Body of pancreas (tissue), 4 donors: ENCODE results near the gene CAMTA1. TPM values are rescaled to one million over a fixed set of nuclear protein-coding genes. Genes with fewer than 3 reads are reported as not detected.

Source experiments
- ATAC-seq: fragments of 150-250 bp; one replicate; pipeline ENCODE4 v1.9.1; 2016
- DNase-seq, 4 donors: peaks; one replicate each; pipeline ENCODE4 v3.0.0-alpha.2; 2019
- H3K27ac ChIP-seq, 4 donors: fragments of 200-600 bp; sonication (generic); 1 replicate in 3 of 4; 2 replicates in 1 of 4; pipeline versions ENCODE4 v1.5.1 to v1.6.1; 2016 to 2019; ENCODE audit warnings: mild to moderate bottlenecking in 1 of 4, mixed read lengths in 1 of 4, moderate library complexity in 1 of 4
- H3K27me3 ChIP-seq, 2 donors: fragments of 200-600 bp; sonication (generic); one replicate each; pipeline ENCODE4 v1.6.0; 2016; ENCODE audit warnings: mild to moderate bottlenecking in 1 of 2
- H3K36me3 ChIP-seq, 2 donors: fragments of 200-600 bp; sonication (generic); replicated peaks in 1 of 2; 2 replicates each; pipeline ENCODE4 v1.5.1; 2016; ENCODE audit warnings: low read depth in 2 of 2; ENCODE audit not compliant: insufficient read depth in 1 of 2
- H3K4me1 ChIP-seq: fragments of 200-600 bp; sonication (generic); one replicate; pipeline ENCODE4 v1.6.0; 2016
- H3K4me3 ChIP-seq, 2 donors: fragments of 200-600 bp; sonication (generic); 1 replicate in 1 of 2; 2 replicates in 1 of 2; pipeline ENCODE4 v1.5.1; 2016 to 2019
- H3K9me3 ChIP-seq, 3 donors: fragments of 200-600 bp; sonication (generic); 1 replicate in 2 of 3; 2 replicates in 1 of 3; pipeline ENCODE4 v1.5.1; 2016
- POLR2A ChIP-seq, 3 donors: fragments of 450-650 bp; IDR thresholded peaks; one replicate each; pipeline ENCODE4 v1.6.1; 2016; ENCODE audit warnings: antibody characterized with exemption in 3 of 3, mild to moderate bottlenecking in 2 of 3
- WGBS, 2 donors: methylation state at CpG; one replicate each; pipeline ENCODE4 v1.1.5; 2017; 5-methylcytosine and 5-hydroxymethylcytosine counted together
- intact Hi-C: fragments of 100-400 bp; cut with DNase I; formaldehyde crosslinking; loops from one replicate; pipeline ENCODE4 v1.15.1; 2023
- total RNA-seq, 2 donors: library from RNA; depleted of rRNA; stranded (reverse); fragments of >200 nt; gene quantifications; one replicate each; pipeline ENCODE4 v1.1.0, GENCODE V29; 2016
- TF ChIP-seq, protein P1 (sequence below), 7 experiments: fragments of 450-650 bp in 4 of 7; fragments of 200-600 bp in 3 of 7; sonication (generic) in 3 of 7; IDR thresholded peaks; one replicate each; pipeline ENCODE4 v1.5.1; 2016 to 2019; ENCODE audit warnings: antibody characterized with exemption in 7 of 7

Gene CAMTA1
- total RNA-seq, 2 donors from 2014 or later = 36.3 to 59.7 TPM

DNA sequence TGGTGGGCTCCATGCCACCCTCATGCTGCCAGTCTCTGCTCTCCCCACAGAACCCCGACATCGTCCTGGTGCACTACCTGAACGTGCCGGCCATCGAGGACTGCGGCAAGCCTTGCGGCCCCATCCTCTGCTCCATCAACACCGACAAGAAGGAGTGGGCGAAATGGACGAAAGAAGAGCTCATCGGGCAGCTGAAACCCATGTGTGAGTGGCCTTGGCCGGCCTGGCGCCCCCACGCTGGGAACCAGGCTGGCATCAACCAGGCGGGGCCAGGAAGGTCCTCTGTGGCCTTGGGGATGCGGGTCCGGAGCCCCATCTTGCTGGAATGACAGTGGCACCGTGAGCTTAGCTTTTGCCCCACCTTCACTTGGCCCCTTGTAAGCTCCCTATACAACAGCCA is 855.1 kb downstream of the CAMTA1 start:
- no peaks in the 10 kb centered on the region for H3K9me3 ChIP-seq
- intact Hi-C loops = no loop called here

DNA sequence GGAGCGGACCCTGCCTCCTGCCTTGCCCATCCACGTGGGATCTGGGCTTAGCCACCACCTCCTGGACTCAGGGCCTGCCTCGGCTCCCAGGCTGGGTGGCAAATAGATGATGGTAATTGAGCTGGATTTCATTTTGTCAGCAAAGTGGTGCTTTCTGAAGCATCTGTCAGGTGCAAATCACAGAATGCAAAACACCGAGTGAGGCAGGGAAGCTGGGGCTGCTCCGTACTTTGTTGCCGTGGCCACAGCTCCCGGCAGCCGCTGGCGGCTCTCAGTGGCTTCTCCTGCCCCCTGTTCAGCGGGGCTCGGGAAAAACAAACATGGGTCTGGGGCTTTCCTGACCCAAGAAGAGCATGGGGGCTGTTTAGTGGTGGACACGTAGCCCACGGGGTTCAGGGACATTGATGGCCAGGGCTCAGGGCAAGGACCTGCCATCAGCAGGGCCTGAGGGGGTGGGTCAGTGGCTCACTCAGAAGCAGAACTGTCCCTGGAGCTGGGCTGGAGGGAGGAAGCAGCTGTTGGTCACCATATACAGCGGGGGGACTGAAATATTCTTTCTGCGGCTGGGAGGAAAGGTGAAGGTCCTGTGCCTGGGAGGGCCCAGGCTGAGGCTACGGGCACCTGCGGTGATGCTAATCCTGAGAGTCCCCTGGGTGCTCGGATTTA is 855.8 kb downstream of the CAMTA1 start:
- no peak for ATAC-seq

More for the DNA sequence above, 855.1 kb downstream of the CAMTA1 start:
- WGBS, 2 donors = 66 to 78% methylated on average over 18 of the region's 18 CpGs
- Histone ChIP-seq H3K27me3 (no peaks in the 10 kb centered on the region), H3K36me3 (no peaks in the 10 kb centered on the region), H3K4me3 (no peak overlapping the region), H3K27ac (no peak overlapping the region), H3K4me1 (peaks cover under 1% of the 10 kb centered on the region)
- TF ChIP-seq, protein P1, sequence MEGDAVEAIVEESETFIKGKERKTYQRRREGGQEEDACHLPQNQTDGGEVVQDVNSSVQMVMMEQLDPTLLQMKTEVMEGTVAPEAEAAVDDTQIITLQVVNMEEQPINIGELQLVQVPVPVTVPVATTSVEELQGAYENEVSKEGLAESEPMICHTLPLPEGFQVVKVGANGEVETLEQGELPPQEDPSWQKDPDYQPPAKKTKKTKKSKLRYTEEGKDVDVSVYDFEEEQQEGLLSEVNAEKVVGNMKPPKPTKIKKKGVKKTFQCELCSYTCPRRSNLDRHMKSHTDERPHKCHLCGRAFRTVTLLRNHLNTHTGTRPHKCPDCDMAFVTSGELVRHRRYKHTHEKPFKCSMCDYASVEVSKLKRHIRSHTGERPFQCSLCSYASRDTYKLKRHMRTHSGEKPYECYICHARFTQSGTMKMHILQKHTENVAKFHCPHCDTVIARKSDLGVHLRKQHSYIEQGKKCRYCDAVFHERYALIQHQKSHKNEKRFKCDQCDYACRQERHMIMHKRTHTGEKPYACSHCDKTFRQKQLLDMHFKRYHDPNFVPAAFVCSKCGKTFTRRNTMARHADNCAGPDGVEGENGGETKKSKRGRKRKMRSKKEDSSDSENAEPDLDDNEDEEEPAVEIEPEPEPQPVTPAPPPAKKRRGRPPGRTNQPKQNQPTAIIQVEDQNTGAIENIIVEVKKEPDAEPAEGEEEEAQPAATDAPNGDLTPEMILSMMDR (IDR thresholded peaks at IDR 0.05) = no peak
- no peak for TF ChIP-seq POLR2A (IDR thresholded peaks at IDR 0.05)
- ATAC-seq (no peak), DNase-seq (no peak)

DNA sequence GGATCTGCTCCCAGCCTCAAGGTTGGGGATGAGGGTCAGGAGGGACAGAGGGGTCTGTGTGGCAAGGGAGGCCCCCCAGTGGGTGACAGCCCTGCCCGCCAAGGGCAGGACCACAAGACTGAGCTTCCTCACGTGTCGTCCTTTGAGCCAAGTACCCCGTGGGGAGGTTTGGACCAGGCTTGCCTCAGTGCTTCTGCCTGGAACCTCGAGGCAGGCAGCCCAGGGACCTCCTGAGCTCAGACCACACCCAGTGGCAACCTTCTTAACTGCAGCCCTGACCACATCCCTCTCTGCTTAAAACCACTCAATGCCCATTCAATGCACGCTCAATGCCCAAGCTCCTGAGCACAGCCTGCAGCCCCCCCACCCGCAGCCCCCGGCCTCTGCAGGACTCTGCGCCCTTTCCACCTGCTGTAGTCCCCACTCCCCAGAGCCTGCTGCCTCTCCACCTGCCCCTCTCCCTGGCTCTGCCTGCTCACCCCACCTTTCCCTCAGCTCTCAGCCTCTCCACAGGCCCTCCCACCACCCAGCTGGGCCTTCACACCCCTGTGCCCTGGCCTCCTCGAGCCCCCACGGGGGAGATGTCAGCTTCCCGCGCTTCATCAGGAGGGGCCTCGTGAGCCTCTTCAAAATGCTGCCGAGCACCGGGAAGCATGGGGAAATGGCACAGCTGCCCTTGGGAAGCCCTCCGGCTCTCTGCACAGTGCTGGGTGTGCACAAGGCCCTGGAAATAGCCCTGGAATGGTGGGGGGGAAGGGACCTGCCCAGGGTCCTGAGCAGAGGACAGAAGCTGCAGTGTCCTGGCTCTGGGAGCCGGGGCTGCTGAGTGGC is 856.5 kb downstream of the CAMTA1 start:
- Histone ChIP-seq H3K4me3 (no peak overlapping the region), H3K9me3 (no peaks in the 10 kb centered on the region), H3K27me3 (no peaks in the 10 kb centered on the region), H3K36me3 (no peaks in the 10 kb centered on the region), H3K27ac (no peak overlapping the region), H3K4me1 (peaks cover 5% of the 10 kb centered on the region)
- intact Hi-C loops = no loop called here
- WGBS, 2 donors = 51 to 53% methylated on average over 11 to 17 of the region's 18 CpGs
- TF ChIP-seq, protein P1 (IDR thresholded peaks at IDR 0.05) = no peak
- DNase-seq (no peak), ATAC-seq (no peak)

More for the DNA sequence above, 855.8 kb downstream of the CAMTA1 start:
- H3K4me1 ChIP-seq = peaks cover 5% of the 10 kb centered on the region
- no peaks in the 10 kb centered on the region for H3K9me3 ChIP-seq
- no peaks in the 10 kb centered on the region for H3K27me3 ChIP-seq
- no peaks in the 10 kb centered on the region for H3K36me3 ChIP-seq
- DNase-seq = no peak
- no peak overlapping the region for H3K27ac ChIP-seq
- intact Hi-C loops = no loop called here
- TF ChIP-seq, protein P1 (IDR thresholded peaks at IDR 0.05) = no peak
- no peak for TF ChIP-seq POLR2A (IDR thresholded peaks at IDR 0.05)
- WGBS, 2 donors = 57 to 62% methylated on average over 11 to 18 of the region's 18 CpGs
- no peak overlapping the region for H3K4me3 ChIP-seq

DNA sequence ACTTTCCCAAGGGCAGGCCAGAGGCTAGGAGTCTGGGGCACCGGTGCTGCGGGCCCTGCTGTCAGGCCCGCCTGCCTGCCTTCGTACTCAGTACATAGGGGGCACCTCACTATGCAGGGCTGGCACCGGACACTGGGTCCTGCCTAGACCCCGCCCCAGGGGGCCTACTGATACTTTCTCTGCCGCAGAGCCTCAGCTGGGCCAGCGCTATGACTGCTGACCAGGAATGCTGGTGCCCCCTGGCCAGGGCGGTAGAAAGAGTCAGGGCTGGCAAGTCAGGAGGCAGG is 857.1 kb downstream of the CAMTA1 start:
- intact Hi-C loops = no loop called here
- Histone ChIP-seq H3K27ac (no peak overlapping the region), H3K4me3 (no peak overlapping the region), H3K9me3 (no peaks in the 10 kb centered on the region), H3K27me3 (no peaks in the 10 kb centered on the region), H3K36me3 (no peaks in the 10 kb centered on the region), H3K4me1 (peaks cover 5% of the 10 kb centered on the region)
- ATAC-seq (no peak), DNase-seq (no peak)
- TF ChIP-seq POLR2A (IDR thresholded peaks at IDR 0.05) = no peak
- TF ChIP-seq, protein P1 (IDR thresholded peaks at IDR 0.05) = no peak
- 82% methylated on average over 8 of the region's 9 CpGs; no CpG with 5 or more reads in 1 of the 2 donors for WGBS, 2 donors
